Adipocyte (in vitro differentiated cells): ENCODE data around the gene ZSCAN25.

ENCODE experiments used
- DNase-seq: peaks from one replicate; pipeline ENCODE4 v3.0.0-alpha.2; 2015; ENCODE audit warnings: low read depth
- H3K27me3 ChIP-seq: replicated peaks from 2 replicates; pipeline ENCODE4 v1.7.0; 2013; ENCODE audit warnings: mild to moderate bottlenecking, low read length, moderate library complexity; ENCODE audit not compliant: control insufficient read depth, insufficient read depth
- H3K36me3 ChIP-seq: 2 replicates; pipeline ENCODE4 v1.7.0; 2013; ENCODE audit warnings: low read length, mild to moderate bottlenecking, moderate library complexity; ENCODE audit not compliant: control insufficient read depth, insufficient read depth, severe bottlenecking
- H3K4me1 ChIP-seq: 2 replicates; pipeline ENCODE4 v1.7.0; 2013; ENCODE audit warnings: mild to moderate bottlenecking, low read length, moderate library complexity; ENCODE audit not compliant: control insufficient read depth, insufficient read depth
- H3K4me3 ChIP-seq: 2 replicates; pipeline ENCODE4 v1.7.0; 2013; ENCODE audit warnings: mild to moderate bottlenecking, low read length, moderate library complexity
- H3K9ac ChIP-seq: 2 replicates; pipeline ENCODE4 v1.7.0; 2013; ENCODE audit warnings: mild to moderate bottlenecking, low read length, moderate library complexity
- H3K9me3 ChIP-seq: 2 replicates; pipeline ENCODE4 v1.7.0; 2013; ENCODE audit warnings: mild to moderate bottlenecking, low read length, moderate library complexity; ENCODE audit not compliant: control insufficient read depth

ZSCAN25 gene

DNA sequence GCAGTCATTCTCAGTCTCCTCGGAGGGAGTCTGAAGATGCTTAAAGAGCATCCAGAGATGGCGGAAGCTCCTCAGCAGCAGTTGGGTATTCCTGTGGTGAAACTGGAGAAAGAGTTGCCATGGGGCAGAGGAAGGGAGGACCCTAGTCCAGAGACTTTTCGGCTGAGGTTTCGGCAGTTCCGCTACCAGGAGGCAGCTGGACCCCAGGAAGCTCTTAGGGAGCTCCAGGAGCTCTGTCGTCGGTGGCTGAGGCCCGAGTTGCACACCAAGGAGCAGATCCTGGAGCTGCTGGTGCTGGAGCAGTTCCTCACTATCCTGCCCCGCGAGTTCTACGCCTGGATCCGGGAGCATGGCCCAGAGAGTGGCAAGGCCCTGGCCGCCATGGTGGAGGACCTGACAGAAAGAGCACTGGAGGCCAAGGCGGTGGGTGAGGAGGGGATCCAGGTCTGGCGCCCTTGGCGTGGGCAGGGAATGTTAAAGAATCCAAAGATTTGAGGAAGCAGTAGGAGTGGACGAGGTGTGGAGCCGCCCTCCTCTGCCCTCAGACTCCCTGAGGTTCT lies 2.9 kb downstream of the ZSCAN25 start:
- peaks cover 16% of the 10 kb centered on the region for H3K4me1 ChIP-seq
- no peak overlapping the region for H3K9ac ChIP-seq
- peaks cover 58% of the 10 kb centered on the region for H3K36me3 ChIP-seq
- no peaks in the 10 kb centered on the region for H3K27me3 ChIP-seq
- H3K4me3 ChIP-seq: no peak overlapping the region
- H3K9me3 ChIP-seq: no peaks in the 10 kb centered on the region
- no peak for DNase-seq

GRCh38 chr7:99621271-99621670 lies 4.5 kb downstream of the ZSCAN25 start:
- H3K27me3 ChIP-seq: no peaks in the 10 kb centered on the region
- peaks cover 75% of the 10 kb centered on the region for H3K36me3 ChIP-seq
- DNase-seq: no peak

GRCh38 chr7:99622596-99622995 lies 5.8 kb downstream of the ZSCAN25 start:
- H3K27me3 ChIP-seq: no peaks in the 10 kb centered on the region
- DNase-seq: no peak
- no peak overlapping the region for H3K9ac ChIP-seq
- peaks cover 88% of the 10 kb centered on the region for H3K36me3 ChIP-seq
- H3K4me1 ChIP-seq: peaks cover 14% of the 10 kb centered on the region
- H3K4me3 ChIP-seq: no peak overlapping the region
- H3K9me3 ChIP-seq: no peaks in the 10 kb centered on the region

More at GRCh38 chr7:99621271-99621670, 4.5 kb downstream of the ZSCAN25 start:
- Histone ChIP-seq H3K4me1 (peaks cover 16% of the 10 kb centered on the region), H3K9ac (no peak overlapping the region), H3K4me3 (no peak overlapping the region), H3K9me3 (no peaks in the 10 kb centered on the region)

DNA sequence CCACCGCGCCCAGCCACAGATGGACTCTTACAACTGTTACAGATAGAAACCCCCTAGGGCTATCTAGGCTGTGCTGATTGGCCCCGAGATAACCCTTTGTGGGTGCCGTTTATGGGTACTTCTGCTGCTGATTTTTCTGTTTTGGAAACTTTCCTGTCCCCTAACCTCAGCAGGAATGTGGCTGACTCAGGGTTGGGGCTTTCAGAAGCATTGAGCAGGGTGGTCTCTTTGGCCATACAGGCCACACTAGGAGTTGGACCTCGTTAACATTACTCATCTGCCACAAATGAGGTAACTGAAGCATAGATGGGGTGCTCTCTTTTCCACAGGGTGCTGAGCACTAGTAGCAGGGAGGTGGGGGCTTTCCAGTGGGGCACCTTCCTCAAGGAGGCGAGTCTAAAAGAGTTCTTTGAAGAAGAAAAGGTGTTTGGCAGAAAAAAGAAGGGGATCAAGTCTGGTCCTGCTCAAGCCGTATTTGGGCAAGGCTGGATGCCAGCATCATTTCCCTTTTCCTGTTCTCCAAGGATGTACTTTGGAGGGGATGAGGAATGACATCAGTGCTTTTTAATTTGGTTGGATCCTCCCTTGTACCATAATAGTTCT lies 6.4 kb downstream of the ZSCAN25 start:
- Histone ChIP-seq H3K4me3 (no peak overlapping the region), H3K27me3 (no peaks in the 10 kb centered on the region), H3K9me3 (no peaks in the 10 kb centered on the region), H3K36me3 (peaks cover 94% of the 10 kb centered on the region), H3K9ac (no peak overlapping the region), H3K4me1 (peaks cover 8% of the 10 kb centered on the region)
- no peak for DNase-seq

GRCh38 chr7:99623702-99624447 lies 7.1 kb downstream of the ZSCAN25 start:
- H3K27me3 ChIP-seq: no peaks in the 10 kb centered on the region
- no peak for DNase-seq
- H3K9ac ChIP-seq: no peak overlapping the region
- H3K36me3 ChIP-seq: peaks cover 95% of the 10 kb centered on the region
- no peak overlapping the region for H3K4me3 ChIP-seq
- peaks cover 1% of the 10 kb centered on the region for H3K4me1 ChIP-seq
- H3K9me3 ChIP-seq: no peaks in the 10 kb centered on the region

- H3K4me3 ChIP-seq: no peak overlapping the region
- H3K9ac ChIP-seq: no peak overlapping the region
- no peaks in the 10 kb centered on the region for H3K4me1 ChIP-seq
- H3K36me3 ChIP-seq: peaks cover 95% of the 10 kb centered on the region
- DNase-seq: no peak
- no peaks in the 10 kb centered on the region for H3K9me3 ChIP-seq
- H3K27me3 ChIP-seq: no peaks in the 10 kb centered on the region
Measured at GRCh38 chr7:99624484-99624883, 7.7 kb downstream of the ZSCAN25 start.

GRCh38 chr7:99625321-99625720 lies 8.6 kb downstream of the ZSCAN25 start:
- H3K9me3 ChIP-seq: no peaks in the 10 kb centered on the region
- no peak overlapping the region for H3K4me3 ChIP-seq
- H3K4me1 ChIP-seq: no peaks in the 10 kb centered on the region
- H3K36me3 ChIP-seq: peaks cover 95% of the 10 kb centered on the region
- H3K27me3 ChIP-seq: no peaks in the 10 kb centered on the region
- no peak for DNase-seq
- H3K9ac ChIP-seq: no peak overlapping the region

- H3K9me3 ChIP-seq: no peaks in the 10 kb centered on the region
- no peak overlapping the region for H3K4me3 ChIP-seq
- peaks cover 95% of the 10 kb centered on the region for H3K36me3 ChIP-seq
- no peak overlapping the region for H3K9ac ChIP-seq
- DNase-seq: no peak
- peaks cover under 1% of the 10 kb centered on the region for H3K4me1 ChIP-seq
- no peaks in the 10 kb centered on the region for H3K27me3 ChIP-seq
Measured at GRCh38 chr7:99625961-99626360, 9.2 kb downstream of the ZSCAN25 start.

- peaks cover 6% of the 10 kb centered on the region for H3K4me1 ChIP-seq
- H3K27me3 ChIP-seq: no peaks in the 10 kb centered on the region
- H3K4me3 ChIP-seq: no peak overlapping the region
- no peak overlapping the region for H3K9ac ChIP-seq
- no peak for DNase-seq
- H3K36me3 ChIP-seq: peaks cover 92% of the 10 kb centered on the region
- H3K9me3 ChIP-seq: no peaks in the 10 kb centered on the region
Measured at GRCh38 chr7:99626661-99627060, 9.9 kb downstream of the ZSCAN25 start.

- no peak overlapping the region for H3K9ac ChIP-seq
- no peak overlapping the region for H3K4me3 ChIP-seq
- peaks cover 13% of the 10 kb centered on the region for H3K4me1 ChIP-seq
- no peak for DNase-seq
- no peaks in the 10 kb centered on the region for H3K27me3 ChIP-seq
- H3K9me3 ChIP-seq: no peaks in the 10 kb centered on the region
- peaks cover 88% of the 10 kb centered on the region for H3K36me3 ChIP-seq
Measured at GRCh38 chr7:99627513-99627912, 10.8 kb downstream of the ZSCAN25 start.

DNA sequence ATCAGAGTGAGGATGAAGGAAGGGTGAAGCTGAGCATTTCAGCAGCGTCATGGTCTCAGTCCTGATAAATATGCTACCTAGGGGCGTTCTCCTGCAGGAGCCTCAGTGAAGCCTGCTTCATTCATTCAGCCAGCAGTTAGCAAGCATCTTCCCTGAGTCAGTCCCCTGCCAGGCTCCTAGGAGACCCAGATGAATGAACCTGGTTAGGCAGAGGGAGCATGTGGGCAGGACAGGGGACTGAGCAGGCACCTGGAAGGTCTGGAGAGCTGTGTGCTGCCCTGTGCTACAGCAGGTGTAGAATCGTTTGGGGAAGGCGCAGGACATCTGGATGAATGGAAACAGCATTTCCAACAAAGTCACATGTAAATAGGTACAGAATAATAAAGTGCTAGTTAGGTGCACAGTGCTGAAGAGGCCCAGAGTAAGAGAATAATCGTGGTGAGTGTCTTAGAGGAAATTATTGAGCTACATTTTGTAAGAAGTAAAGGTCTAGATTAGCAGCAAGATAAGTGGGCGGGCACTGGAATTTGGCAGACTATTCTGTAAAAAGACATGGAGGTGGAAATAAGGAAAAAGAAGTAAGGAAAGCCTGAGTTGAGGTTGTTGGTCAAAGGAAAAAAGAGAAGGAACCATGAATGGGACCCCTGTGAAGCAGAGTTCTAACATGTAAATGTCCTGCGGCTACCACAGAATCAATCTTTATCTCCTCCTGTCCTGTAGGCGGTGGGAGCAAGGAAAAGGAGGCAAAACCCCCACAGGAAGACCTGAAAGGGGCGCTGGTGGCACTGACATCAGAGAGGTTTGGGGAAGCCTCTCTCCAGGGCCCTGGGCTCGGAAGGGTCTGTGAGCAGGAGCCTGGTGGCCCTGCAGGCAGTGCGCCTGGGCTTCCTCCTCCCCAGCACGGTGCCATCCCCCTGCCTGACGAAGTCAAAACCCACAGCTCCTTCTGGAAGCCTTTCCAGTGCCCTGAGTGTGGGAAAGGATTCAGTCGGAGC lies 12.0 kb downstream of the ZSCAN25 start:
- Histone ChIP-seq H3K9me3 (no peaks in the 10 kb centered on the region), H3K36me3 (peaks cover 76% of the 10 kb centered on the region), H3K4me1 (peaks cover 23% of the 10 kb centered on the region), H3K9ac (no peak overlapping the region), H3K4me3 (no peak overlapping the region), H3K27me3 (no peaks in the 10 kb centered on the region)
- no peak for DNase-seq
